ENCODE results near the gene PEMT. TPM values are rescaled to one million over a fixed set of nuclear protein-coding genes. Genes with fewer than 3 reads are reported as not detected.

PEMT gene
- total and polyA plus RNA-seq, 2 of the 4 experiments (the other 2 are of a cell fraction) = 23.3 to 49.5 TPM

- Histone ChIP-seq H3K27me3 (ENCODE audit: control insufficient read depth, insufficient read depth, low read length) (no peaks in the 10 kb centered on the region), H3K4me2 (ENCODE audit: low read depth, low read length) (no peak overlapping the region), H3K36me3 (ENCODE audit: control insufficient read depth, insufficient read depth, low read length) (peaks cover 15% of the 10 kb centered on the region), H2BK20ac (ENCODE audit: low read depth, low read length) (no peak overlapping the region), H3K9ac (ENCODE audit: low read depth, low read length) (no peak overlapping the region), H3K4me1 (ENCODE audit: control insufficient read depth, insufficient read depth, low read length) (no peaks in the 10 kb centered on the region; the same call in 1 of the 2 replicates), H2AK5ac (ENCODE audit: low read depth, low read length) (no peak overlapping the region), H3K9me1 (ENCODE audit: insufficient read depth, low read length) (peaks cover 4% of the 10 kb centered on the region), H2BK5ac (ENCODE audit: low read depth, low read length, poor library complexity, severe bottlenecking) (no peak overlapping the region), H4K20me1 (ENCODE audit: insufficient read depth, low read length) (peaks cover 19% of the 10 kb centered on the region; the same call in 1 of the 2 replicates), H3K79me1 (ENCODE audit: low read depth in 1 of 2, low read length in 2 of 2) (peaks cover 50 to 75% of the 10 kb centered on the region in 2 experiments), H3K23ac (ENCODE audit: low read depth, low read length) (no peak overlapping the region), H2BK15ac (ENCODE audit: low read depth, low read length) (no peak overlapping the region), H3K14ac (replicated peaks; ENCODE audit: low read depth, low read length) (no peak overlapping the region), H3K56ac (ENCODE audit: extremely low read depth, insufficient read depth, low read length) (no peak overlapping the region), H2AK9ac (replicated peaks; ENCODE audit: low read depth, low read length, poor library complexity) (no peak overlapping the region), H4K5ac (ENCODE audit: low read depth, low read length) (no peak overlapping the region), H2AFZ (replicated peaks; ENCODE audit: low read length, poor library complexity) (no peak overlapping the region), H3K4me3 (ENCODE audit: insufficient read depth, low read depth, low read length) (no peak overlapping the region), H3K9me3 (ENCODE audit: control insufficient read depth, insufficient read depth, low read length) (no peaks in the 10 kb centered on the region), H2BK120ac (ENCODE audit: low read depth, low read length) (no peak overlapping the region), H3K4ac (ENCODE audit: low read depth, low read length) (no peak overlapping the region), H4K8ac (ENCODE audit: low read depth in 2 of 2, low read length in 2 of 2) (no peak overlapping the region), H3K18ac (ENCODE audit: low read depth, low read length) (no peak overlapping the region), H4K91ac (ENCODE audit: insufficient read depth, low read depth, low read length) (no peak overlapping the region), H3K27ac (ENCODE audit: insufficient read depth, low read length) (no peak overlapping the region)
- ChIA-PET CTCF (no interaction called here), POLR2A (ENCODE audit: unreplicated experiment) (no interaction called here)
- no TSS peak for BruUV-seq (replicated peaks)
- no peak for DNase-seq
- TF ChIP-seq FOS (IDR thresholded peaks at IDR 0.05; ENCODE audit: low read depth, low read length) (no peak), RCOR1 (IDR thresholded peaks at IDR 0.05; ENCODE audit: insufficient replicate concordance, low read length) (no peak), MAFK (IDR thresholded peaks at IDR 0.05; ENCODE audit: low read depth, low read length) (no peak), RFX5 (IDR thresholded peaks at IDR 0.05; ENCODE audit: low read depth, low read length) (no peak), NFE2L2 (IDR thresholded peaks at IDR 0.05; ENCODE audit: low read depth, low read length) (no peak), CEBPB (IDR thresholded peaks at IDR 0.05; ENCODE audit: low read depth, low read length) (no peak), CTCF (conservative IDR thresholded peaks at IDR 0.05; ENCODE audit: low read depth, low read length) (no peak), MXI1 (IDR thresholded peaks at IDR 0.05; ENCODE audit: borderline replicate concordance, low read depth, low read length) (no peak), MAZ (IDR thresholded peaks at IDR 0.05; ENCODE audit: borderline replicate concordance, low read depth, low read length) (no peak), CHD1 (IDR thresholded peaks at IDR 0.05; ENCODE audit: low read depth, low read length) (no peak), POLR2A (IDR thresholded peaks at IDR 0.05; ENCODE audit: low read depth, low read length) (no peak), BHLHE40 (IDR thresholded peaks at IDR 0.05; ENCODE audit: low read depth, low read length) (no peak), RAD21 (IDR thresholded peaks at IDR 0.05; ENCODE audit: low read length) (no peak), SMC3 (IDR thresholded peaks at IDR 0.05; ENCODE audit: low read depth, low read length) (no peak)
- TF ChIP-seq, protein P1, sequence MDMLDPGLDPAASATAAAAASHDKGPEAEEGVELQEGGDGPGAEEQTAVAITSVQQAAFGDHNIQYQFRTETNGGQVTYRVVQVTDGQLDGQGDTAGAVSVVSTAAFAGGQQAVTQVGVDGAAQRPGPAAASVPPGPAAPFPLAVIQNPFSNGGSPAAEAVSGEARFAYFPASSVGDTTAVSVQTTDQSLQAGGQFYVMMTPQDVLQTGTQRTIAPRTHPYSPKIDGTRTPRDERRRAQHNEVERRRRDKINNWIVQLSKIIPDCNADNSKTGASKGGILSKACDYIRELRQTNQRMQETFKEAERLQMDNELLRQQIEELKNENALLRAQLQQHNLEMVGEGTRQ (IDR thresholded peaks at IDR 0.05; ENCODE audit: low read depth, low read length) = no peak
- TF ChIP-seq, protein P2, sequence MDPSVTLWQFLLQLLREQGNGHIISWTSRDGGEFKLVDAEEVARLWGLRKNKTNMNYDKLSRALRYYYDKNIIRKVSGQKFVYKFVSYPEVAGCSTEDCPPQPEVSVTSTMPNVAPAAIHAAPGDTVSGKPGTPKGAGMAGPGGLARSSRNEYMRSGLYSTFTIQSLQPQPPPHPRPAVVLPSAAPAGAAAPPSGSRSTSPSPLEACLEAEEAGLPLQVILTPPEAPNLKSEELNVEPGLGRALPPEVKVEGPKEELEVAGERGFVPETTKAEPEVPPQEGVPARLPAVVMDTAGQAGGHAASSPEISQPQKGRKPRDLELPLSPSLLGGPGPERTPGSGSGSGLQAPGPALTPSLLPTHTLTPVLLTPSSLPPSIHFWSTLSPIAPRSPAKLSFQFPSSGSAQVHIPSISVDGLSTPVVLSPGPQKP (IDR thresholded peaks at IDR 0.05; ENCODE audit: borderline replicate concordance, low read depth, low read length) = no peak
- intact Hi-C loops (cut with micrococcal nuclease) (no loop called here), in situ Hi-C loops (cut with MboI; ENCODE audit: low sequenced_read_pairs) (no loop called here), dilution Hi-C loops (cut with HindIII; ENCODE audit: low sequenced_read_pairs, unreplicated experiment) (no loop called here)
- no peak for ATAC-seq (ENCODE audit: low read depth)
- WGBS, 2 experiments (ENCODE audit: extremely low coverage in 2 of 2, insufficient read length in 1 of 2) = 86% methylated on average over 2 of the region's 6 CpGs; no CpG with 5 or more reads in 1 of the 2 experiments
These were observed 110.8 kb downstream of the PEMT start for GRCh38 chr17:17480593-17481148.

Data from IMR-90 (cell line).